CD14-positive monocyte (primary cell): ENCODE results near the gene IL1RAPL1. TPM values are rescaled to one million over a fixed set of nuclear protein-coding genes. Genes with fewer than 3 reads are reported as not detected.

Source experiments
- DNase-seq, 3 donors: peaks; one replicate each; pipeline ENCODE4 v3.0.0-alpha.2; 2011 to 2022
- H2AFZ ChIP-seq: 2 replicates; pipeline ENCODE4 v1.6.0; 2012; ENCODE audit warnings: mild to moderate bottlenecking, low read depth, low read length, inconsistent platforms; ENCODE audit not compliant: insufficient read depth, poor library complexity, severe bottlenecking
- H3K27ac ChIP-seq, 2 donors: 1 replicate in 1 of 2; 2 replicates in 1 of 2; pipeline ENCODE4 v1.5.1; 2012 to 2013; ENCODE audit warnings: low read length in 2 of 2, control low read depth in 1 of 2, inconsistent platforms in 1 of 2, low read depth in 1 of 2, mild to moderate bottlenecking in 1 of 2
- H3K27me3 ChIP-seq, 2 donors: one replicate each; pipeline versions ENCODE4 v1.6.0 to v1.6.1; 2011 to 2013; ENCODE audit warnings: low read length in 2 of 2; ENCODE audit not compliant: control insufficient read depth in 2 of 2, insufficient read depth in 2 of 2
- H3K36me3 ChIP-seq, 2 donors: replicated peaks in 1 of 2; 1 replicate in 1 of 2; 2 replicates in 1 of 2; pipeline versions ENCODE4 v1.5.1 to v1.6.1; 2012 to 2013; ENCODE audit warnings: low read length in 2 of 2, control low read depth in 1 of 2, inconsistent platforms in 1 of 2, mild to moderate bottlenecking in 1 of 2; ENCODE audit not compliant: insufficient read depth in 2 of 2, control insufficient read depth in 1 of 2
- H3K4me1 ChIP-seq, 2 donors: 1 replicate in 1 of 2; 2 replicates in 1 of 2; pipeline versions ENCODE4 v1.5.1 to v1.6.1; 2012 to 2013; ENCODE audit warnings: low read length in 2 of 2, control low read depth in 1 of 2, inconsistent platforms in 1 of 2, mild to moderate bottlenecking in 1 of 2, moderate library complexity in 1 of 2; ENCODE audit not compliant: insufficient read depth in 2 of 2, control insufficient read depth in 1 of 2
- H3K4me2 ChIP-seq: replicated peaks from 2 replicates; pipeline ENCODE3; 2012; ENCODE audit warnings: low read length, moderate library complexity, mild to moderate bottlenecking; ENCODE audit not compliant: poor library complexity, severe bottlenecking; ENCODE audit errors: extremely low read depth
- H3K4me3 ChIP-seq, 3 experiments: fragments of 200-600 bp in 1 of 3; sonication (generic) in 1 of 3; replicated peaks in 1 of 3; 1 replicate in 2 of 3; 2 replicates in 1 of 3; pipeline ENCODE4 v1.5.1; 2011 to 2013; ENCODE audit warnings: low read length in 3 of 3, mild to moderate bottlenecking in 3 of 3, control low read depth in 2 of 3, low read depth in 2 of 3, inconsistent platforms in 1 of 3, moderate library complexity in 1 of 3
- H3K79me2 ChIP-seq: 2 replicates; pipeline ENCODE4 v1.6.0; 2012; ENCODE audit warnings: mild to moderate bottlenecking, control low read depth, inconsistent platforms, low read length, moderate library complexity; ENCODE audit not compliant: insufficient read depth
- H3K9ac ChIP-seq: 2 replicates; pipeline ENCODE4 v1.6.0; 2017; ENCODE audit warnings: low read length, mild to moderate bottlenecking; ENCODE audit not compliant: insufficient read depth, poor library complexity, severe bottlenecking
- H3K9me3 ChIP-seq, 2 donors: replicated peaks in 1 of 2; 1 replicate in 1 of 2; 2 replicates in 1 of 2; pipeline versions ENCODE4 v1.5.1 to v1.6.1; 2012 to 2013; ENCODE audit warnings: low read length in 2 of 2, control low read depth in 1 of 2; ENCODE audit not compliant: control insufficient read depth in 1 of 2, insufficient read depth in 1 of 2
- H4K20me1 ChIP-seq: 2 replicates; pipeline ENCODE4 v1.6.0; 2012; ENCODE audit warnings: mild to moderate bottlenecking, low read length, control low read depth, moderate library complexity; ENCODE audit not compliant: insufficient read depth
- H3K27ac Mint-ChIP-seq, 7 donors: one replicate each; pipeline ENCODE4 v1.8.0; 2020; ENCODE audit warnings: mild to moderate bottlenecking in 7 of 7, mixed read lengths in 7 of 7, moderate library complexity in 6 of 7, inconsistent platforms in 2 of 7
- H3K27me3 Mint-ChIP-seq, 3 donors: one replicate each; pipeline ENCODE4 v1.8.0; 2021 to 2022; ENCODE audit warnings: low read depth in 3 of 3, mild to moderate bottlenecking in 3 of 3, mixed read lengths in 3 of 3, moderate library complexity in 3 of 3, inconsistent platforms in 1 of 3
- H3K36me3 Mint-ChIP-seq, 2 donors: one replicate each; pipeline ENCODE4 v1.8.0; 2020; ENCODE audit warnings: mixed read lengths in 2 of 2, inconsistent platforms in 1 of 2, mild to moderate bottlenecking in 1 of 2
- H3K4me1 Mint-ChIP-seq: one replicate; pipeline ENCODE4 v1.8.0; 2020; ENCODE audit warnings: mild to moderate bottlenecking, mixed read lengths
- H3K4me3 Mint-ChIP-seq, 2 donors: one replicate each; pipeline ENCODE4 v1.8.0; 2020; ENCODE audit warnings: mild to moderate bottlenecking in 2 of 2, mixed read lengths in 2 of 2, moderate library complexity in 1 of 2
- H3K9me3 Mint-ChIP-seq, 7 donors: one replicate each; pipeline ENCODE4 v1.8.0; 2020 to 2022; ENCODE audit warnings: mixed read lengths in 7 of 7, mild to moderate bottlenecking in 6 of 7, moderate library complexity in 6 of 7, inconsistent platforms in 2 of 7
- whole genome bisulfite sequencing: methylation state at CpG from one replicate; pipeline ENCODE4 v1.1.5; 2013; ENCODE audit warnings: missing lambda C conversion rate; ENCODE audit not compliant: insufficient coverage; 5-methylcytosine and 5-hydroxymethylcytosine counted together
- intact Hi-C, 2 donors: fragments of 100-400 bp; cut with micrococcal nuclease; formaldehyde crosslinking; loops; one replicate each; pipeline versions ENCODE4 v1.15.0 to v1.15.1; 2023
- polyA plus RNA-seq, 3 donors: library from polyadenylated mRNA; depleted of rRNA in 1 of 3; unstranded in 2 of 3; stranded (reverse) in 1 of 3; fragments of 300-500 nt in 2 of 3; fragments of >200 nt in 1 of 3; fragmentation: Illumina TruSeq in 2 of 3; gene quantifications; 1 replicate in 2 of 3; 2 replicates in 1 of 3; pipeline ENCODE4 v1.2.3, GENCODE V29; 2012 to 2021
- TF ChIP-seq, protein P1 (sequence below): fragments of 200-600 bp; IDR thresholded peaks from one replicate; pipeline ENCODE4 v1.8.0; 2022; ENCODE audit warnings: antibody characterized with exemption, mild to moderate bottlenecking

The IL1RAPL1 gene
- polyA plus RNA-seq, 3 donors: not detected

DNA sequence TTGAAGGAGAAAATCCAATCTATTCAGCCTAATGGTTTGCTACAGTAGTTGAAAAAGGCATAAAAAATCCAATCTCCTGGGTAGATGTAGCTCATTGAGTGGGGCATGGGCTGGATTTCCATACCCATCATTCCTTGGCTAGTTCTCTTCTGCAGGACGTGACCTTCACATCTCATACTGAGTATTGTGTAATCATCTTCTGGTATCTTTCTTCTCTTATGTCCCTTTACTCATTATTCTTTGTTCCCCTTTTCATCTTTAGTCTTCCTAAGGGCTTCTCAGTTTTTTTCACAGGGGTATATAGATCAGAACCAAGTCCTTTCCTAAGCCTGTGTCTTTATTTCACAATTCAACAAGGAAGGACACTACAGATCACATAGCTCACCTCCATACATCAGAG lies 900.5 kb downstream of the IL1RAPL1 start:
- peak overlapping the region in 4 of 7 donors; percentile 19 to 55 (median 39) for H3K27ac Mint-ChIP-seq

DNA sequence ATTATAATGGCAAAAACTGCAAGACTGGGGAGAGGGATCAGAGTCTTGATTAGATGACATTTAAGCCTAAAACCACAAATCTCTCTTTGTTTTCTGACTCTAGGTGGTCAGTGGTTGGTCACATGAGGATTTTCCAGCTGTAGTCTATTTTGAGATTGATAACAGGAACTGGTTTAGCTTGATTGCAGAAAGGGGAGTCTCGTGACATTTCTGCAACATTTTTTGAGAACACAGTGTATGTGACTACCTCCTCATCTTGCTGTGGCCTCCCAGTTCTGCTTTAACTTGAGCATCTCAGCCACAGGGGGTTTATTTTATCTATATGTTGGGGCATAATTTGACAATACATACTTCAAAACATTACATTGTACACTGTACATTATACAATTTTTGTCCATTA lies 901.7 kb downstream of the IL1RAPL1 start:
- DNase-seq: peak; percentile 6 to 36 (median 13)
- intact Hi-C loops: no loop called here
- H3K4me3 Mint-ChIP-seq: peak overlapping the region in 1 of 2 donors; percentile 21
- no peaks in the 10 kb centered on the region for H3K27me3 ChIP-seq
- H3K4me1 ChIP-seq: peaks cover 17 to 18% of the 10 kb centered on the region in 2 donors
- H3K4me1 Mint-ChIP-seq: peaks cover 23% of the 10 kb centered on the region
- peaks cover 0 to 2% (median 2%) of the 10 kb centered on the region in 7 donors for H3K9me3 Mint-ChIP-seq
- peaks cover 0 to 2% (median 0%) of the 10 kb centered on the region in 3 donors for H3K27me3 Mint-ChIP-seq
- H3K36me3 ChIP-seq: no peaks in the 10 kb centered on the region
- H3K79me2 ChIP-seq: no peaks in the 10 kb centered on the region
- H4K20me1 ChIP-seq: no peaks in the 10 kb centered on the region
- TF ChIP-seq, protein P1, sequence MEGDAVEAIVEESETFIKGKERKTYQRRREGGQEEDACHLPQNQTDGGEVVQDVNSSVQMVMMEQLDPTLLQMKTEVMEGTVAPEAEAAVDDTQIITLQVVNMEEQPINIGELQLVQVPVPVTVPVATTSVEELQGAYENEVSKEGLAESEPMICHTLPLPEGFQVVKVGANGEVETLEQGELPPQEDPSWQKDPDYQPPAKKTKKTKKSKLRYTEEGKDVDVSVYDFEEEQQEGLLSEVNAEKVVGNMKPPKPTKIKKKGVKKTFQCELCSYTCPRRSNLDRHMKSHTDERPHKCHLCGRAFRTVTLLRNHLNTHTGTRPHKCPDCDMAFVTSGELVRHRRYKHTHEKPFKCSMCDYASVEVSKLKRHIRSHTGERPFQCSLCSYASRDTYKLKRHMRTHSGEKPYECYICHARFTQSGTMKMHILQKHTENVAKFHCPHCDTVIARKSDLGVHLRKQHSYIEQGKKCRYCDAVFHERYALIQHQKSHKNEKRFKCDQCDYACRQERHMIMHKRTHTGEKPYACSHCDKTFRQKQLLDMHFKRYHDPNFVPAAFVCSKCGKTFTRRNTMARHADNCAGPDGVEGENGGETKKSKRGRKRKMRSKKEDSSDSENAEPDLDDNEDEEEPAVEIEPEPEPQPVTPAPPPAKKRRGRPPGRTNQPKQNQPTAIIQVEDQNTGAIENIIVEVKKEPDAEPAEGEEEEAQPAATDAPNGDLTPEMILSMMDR: no peak
- H3K27ac Mint-ChIP-seq: peak overlapping the region in 3 of 7 donors; percentile 26 to 80 (median 67)
- no CpG with 5 or more reads among the region's 1 CpG for WGBS
- no peaks in the 10 kb centered on the region for H3K9me3 ChIP-seq
- no peak overlapping the region for H3K9ac ChIP-seq
- H3K36me3 Mint-ChIP-seq: no peaks in the 10 kb centered on the region
- H3K27ac ChIP-seq: peak overlapping the region in 1 of 2 donors; percentile 29
- no peak overlapping the region for H2AFZ ChIP-seq
- H3K4me3 ChIP-seq: no peak overlapping the region
- H3K4me2 ChIP-seq: peak overlapping the region; percentile 30

More for the DNA sequence above, 900.5 kb downstream of the IL1RAPL1 start:
- Mint-ChIP-seq H3K36me3 (no peaks in the 10 kb centered on the region), H3K9me3 (peaks cover 0 to 2% (median 0%) of the 10 kb centered on the region in 7 donors), H3K4me1 (peaks cover 23% of the 10 kb centered on the region), H3K27me3 (peaks cover 0 to 2% (median 0%) of the 10 kb centered on the region in 3 donors), H3K4me3 (no peak overlapping the region)
- H3K9ac ChIP-seq: no peak overlapping the region
- no peaks in the 10 kb centered on the region for H3K27me3 ChIP-seq
- H4K20me1 ChIP-seq: no peaks in the 10 kb centered on the region
- no peak overlapping the region for H3K4me3 ChIP-seq
- H3K9me3 ChIP-seq: no peaks in the 10 kb centered on the region
- no peaks in the 10 kb centered on the region for H3K36me3 ChIP-seq
- no peak overlapping the region for H2AFZ ChIP-seq
- intact Hi-C loops: no loop called here
- H3K79me2 ChIP-seq: no peaks in the 10 kb centered on the region
- WGBS: no CpG with 5 or more reads among the region's 1 CpG
- H3K4me1 ChIP-seq: peaks cover 17 to 18% of the 10 kb centered on the region in 2 donors
- H3K4me2 ChIP-seq: no peak overlapping the region
- TF ChIP-seq, protein P1: no peak
- peak in 2 of 3 donors; percentile 5 to 33 for DNase-seq
- no peak overlapping the region for H3K27ac ChIP-seq
